K562 treated with DMSO at 1 percent for 4 hours (cell line): ENCODE results near the gene DEFB124. TPM values are rescaled to one million over a fixed set of nuclear protein-coding genes. Genes with fewer than 3 reads are reported as not detected.

Source experiments
- total RNA-seq: library from RNA; unstranded; fragments of 300-600 nt; gene quantifications from 2 replicates; pipeline ENCODE4 v1.2.3, GENCODE V29; 2022; ENCODE audit not compliant: insufficient read depth

Gene DEFB124, protein sequence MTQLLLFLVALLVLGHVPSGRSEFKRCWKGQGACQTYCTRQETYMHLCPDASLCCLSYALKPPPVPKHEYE
- not detected in 2 replicates for total RNA-seq

DNA sequence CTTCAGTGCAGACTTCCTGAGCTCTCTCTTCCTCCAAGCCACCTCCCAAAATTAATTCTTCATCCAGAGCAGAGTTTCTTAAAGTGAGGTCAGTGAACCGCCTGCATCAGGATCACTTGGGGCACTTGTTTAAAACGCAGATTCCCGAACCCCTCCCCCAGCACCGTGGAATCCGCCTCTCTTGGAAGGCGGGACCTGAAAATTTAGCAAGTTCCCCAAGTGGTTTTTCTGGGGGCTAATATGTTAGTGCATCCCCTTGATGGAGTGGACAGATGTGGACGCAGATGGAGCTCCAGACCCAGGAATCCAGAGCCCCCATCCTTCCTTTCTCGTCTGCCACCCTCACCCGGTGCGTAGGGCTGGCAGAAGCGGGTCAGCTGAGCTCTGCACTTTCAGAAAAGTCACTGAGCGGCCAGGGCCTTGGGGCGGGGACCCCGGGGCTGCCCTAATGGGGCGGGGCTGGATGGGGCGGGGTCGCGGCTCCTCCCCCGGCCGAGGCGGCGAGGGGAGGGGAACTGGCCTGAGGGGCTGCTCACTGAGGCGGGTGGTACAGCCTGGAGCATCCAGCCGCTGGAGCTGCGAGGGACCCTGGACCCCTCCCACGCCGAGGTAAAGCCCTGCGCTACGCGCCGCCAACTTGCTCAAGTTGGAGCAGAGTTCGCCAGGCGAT, at the start of gene DEFB124, which contains the start of gene REM1:
DEFB124 (minus strand) TSS at position 370 of the 670 bp plus-strand sequence. CDS start 2,114 bp downstream, outside the sequence.
REM1 (plus strand) TSS at position 531 of the 670 bp plus-strand sequence. CDS start 1,158 bp downstream, outside the sequence.

DNA sequence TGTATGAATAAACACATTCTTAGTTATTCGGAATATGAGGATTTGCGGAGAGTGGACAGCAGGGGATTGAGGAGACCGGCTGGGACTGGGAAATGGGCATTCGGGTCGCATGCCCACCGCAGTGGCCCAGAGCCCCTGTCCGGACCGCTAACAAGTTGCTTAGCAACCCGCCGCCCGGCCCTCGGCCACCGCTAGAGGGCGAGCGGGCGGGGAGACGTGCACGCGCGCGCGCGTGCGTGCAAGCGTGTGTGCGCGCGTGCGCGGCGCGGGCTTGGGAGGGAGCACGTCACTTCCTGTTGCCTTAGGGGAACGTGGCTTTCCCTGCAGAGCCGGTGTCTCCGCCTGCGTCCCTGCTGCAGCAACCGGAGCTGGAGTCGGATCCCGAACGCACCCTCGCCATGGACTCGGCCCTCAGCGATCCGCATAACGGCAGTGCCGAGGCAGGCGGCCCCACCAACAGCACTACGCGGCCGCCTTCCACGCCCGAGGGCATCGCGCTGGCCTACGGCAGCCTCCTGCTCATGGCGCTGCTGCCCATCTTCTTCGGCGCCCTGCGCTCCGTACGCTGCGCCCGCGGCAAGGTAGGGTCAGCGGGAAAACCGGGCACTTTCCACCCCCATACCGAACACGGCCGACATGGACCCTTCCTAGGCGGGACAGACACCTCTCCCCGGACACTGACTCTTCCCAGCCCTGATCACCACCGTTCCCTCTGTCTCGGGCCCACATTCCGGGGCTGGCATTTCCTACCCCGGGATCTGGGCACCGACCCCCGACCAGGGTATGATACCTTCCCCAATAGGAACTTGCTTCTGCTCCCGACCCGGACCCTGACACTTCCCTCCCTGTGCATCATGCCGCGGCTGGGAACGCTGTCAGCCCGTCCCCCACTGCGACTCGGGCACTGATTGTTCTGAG, 39.5 kb upstream of the DEFB124 start, which contains the start of gene HM13:
HM13 (plus strand) TSS at position 289 of the 918 bp plus-strand sequence; CDS start at position 399, 110 bp downstream.

GRCh38 chr20:31440012-31440659, 34.8 kb downstream of the DEFB124 start, which contains the start of gene DEFB123:
Gene DEFB123, plus strand, starts transcription at chr20:31440632. Its CDS starts 67 bp downstream, at chr20:31440699.

Other genes with a start within 250 kb of the DEFB124 start
- gene DEFB115, start 217.5 kb downstream of the DEFB124 start, total RNA-seq = not detected in 2 replicates
- gene DEFB116, start 166.5 kb downstream of the DEFB124 start, total RNA-seq = not detected in 2 replicates
- not detected in 2 replicates for gene DEFB118, start 106.5 kb downstream of the DEFB124 start, total RNA-seq
- gene DEFB119, start 84.5 kb downstream of the DEFB124 start, total RNA-seq = not detected in 2 replicates
- not detected in 2 replicates for gene DEFB121, start 68.9 kb downstream of the DEFB124 start, total RNA-seq
- gene DEFB123, start 34.5 kb downstream of the DEFB124 start, total RNA-seq = not detected in 2 replicates
- gene REM1, start 161 bp upstream of the DEFB124 start, total RNA-seq = not detected in 2 replicates
- gene HM13, start 39.3 kb upstream of the DEFB124 start, total RNA-seq = 168 and 174 TPM in 2 replicates
- gene ID1, start 130.2 kb upstream of the DEFB124 start, total RNA-seq = 171 and 174 TPM in 2 replicates
- not detected in 2 replicates for gene COX4I2, start 162.8 kb upstream of the DEFB124 start, total RNA-seq
- 53.0 and 63.2 TPM in 2 replicates for gene BCL2L1, start 247.7 kb upstream of the DEFB124 start, total RNA-seq